DND-41 (cell line): Measurements from ENCODE around the gene PCK1.

Experiments
- ATAC-seq: fragments of 200-7000 bp; cut with Tn5 transposase; 3 replicates; pipeline ENCODE4 v1.9.1; 2021; ENCODE audit warnings: low read depth; ENCODE audit not compliant: insufficient read depth
- DNase-seq: peaks from one replicate; pipeline ENCODE4 v3.0.0-alpha.2; 2020
- H2AFZ ChIP-seq: 2 replicates; pipeline ENCODE4 v1.6.0; 2012; ENCODE audit warnings: low read depth, low read length
- H3K27ac ChIP-seq: 2 replicates; pipeline ENCODE4 v1.5.1; 2012; ENCODE audit warnings: low read length, inconsistent platforms
- H3K27me3 ChIP-seq: fragments of 200-600 bp; sonication (generic); 2 replicates; pipeline ENCODE4 v1.6.0; 2012; ENCODE audit warnings: low read length, mild to moderate bottlenecking, inconsistent platforms; ENCODE audit not compliant: insufficient read depth, poor library complexity
- H3K36me3 ChIP-seq: 2 replicates; pipeline ENCODE4 v1.5.1; 2012; ENCODE audit warnings: low read length, inconsistent platforms; ENCODE audit not compliant: insufficient read depth
- H3K4me1 ChIP-seq: 2 replicates; pipeline ENCODE4 v1.5.1; 2012; ENCODE audit warnings: mild to moderate bottlenecking, low read length; ENCODE audit not compliant: insufficient read depth
- H3K4me2 ChIP-seq: 2 replicates; pipeline ENCODE4 v1.6.0; 2012; ENCODE audit warnings: mild to moderate bottlenecking, moderate library complexity, low read length, inconsistent platforms; ENCODE audit not compliant: insufficient read depth
- H3K4me3 ChIP-seq, 2 experiments: fragments of 200-600 bp in 1 of 2; shearing (Covaris generic) in 1 of 2; 2 replicates each; pipeline ENCODE4 v1.5.1; 2012 to 2016; ENCODE audit warnings: inconsistent platforms in 2 of 2, low read length in 2 of 2, mild to moderate bottlenecking in 2 of 2, low read depth in 1 of 2, moderate library complexity in 1 of 2
- H3K79me2 ChIP-seq: 2 replicates; pipeline ENCODE4 v1.6.0; 2012; ENCODE audit warnings: low read length, inconsistent platforms; ENCODE audit not compliant: insufficient read depth
- H3K9ac ChIP-seq: 2 replicates; pipeline ENCODE4 v1.6.0; 2012; ENCODE audit warnings: low read depth, mild to moderate bottlenecking, inconsistent platforms, low read length, moderate library complexity
- H3K9me3 ChIP-seq: 2 replicates; pipeline ENCODE4 v1.5.1; 2012; ENCODE audit warnings: low read length, moderate library complexity, mild to moderate bottlenecking, inconsistent platforms; ENCODE audit not compliant: insufficient read depth, severe bottlenecking
- H4K20me1 ChIP-seq: 2 replicates; pipeline ENCODE4 v1.6.0; 2012; ENCODE audit warnings: low read length; ENCODE audit not compliant: insufficient read depth
- CTCF ChIP-seq: IDR thresholded peaks from 2 replicates; pipeline ENCODE4 v1.5.1; 2012; ENCODE audit warnings: borderline replicate concordance, low read length, moderate library complexity, mild to moderate bottlenecking; ENCODE audit not compliant: poor library complexity, severe bottlenecking; ENCODE audit errors: extremely low read depth
- EZH2 ChIP-seq: IDR thresholded peaks from 3 replicates; pipeline ENCODE4 v1.6.1; 2012; ENCODE audit warnings: borderline replicate concordance, low read depth, mild to moderate bottlenecking, moderate library complexity, low read length, inconsistent platforms; ENCODE audit not compliant: severe bottlenecking

Gene PCK1

GRCh38 chr20:57564180-57564802, 3.4 kb downstream of the PCK1 start:
- no peaks in the 10 kb centered on the region for H3K36me3 ChIP-seq
- no peak overlapping the region for H3K4me3 ChIP-seq
- no peak overlapping the region for H3K9ac ChIP-seq
- no peaks in the 10 kb centered on the region for H3K4me1 ChIP-seq
- H3K27me3 ChIP-seq, result peaks cover 24% of the 10 kb centered on the region
- TF ChIP-seq EZH2, result no peak
- TF ChIP-seq CTCF, result no peak
- ATAC-seq (no peak), DNase-seq (no peak)
- H3K27ac ChIP-seq, result no peak overlapping the region
- no peaks in the 10 kb centered on the region for H3K9me3 ChIP-seq
- no peaks in the 10 kb centered on the region for H3K79me2 ChIP-seq
- H2AFZ ChIP-seq, result no peak overlapping the region
- H3K4me2 ChIP-seq, result no peak overlapping the region
- H4K20me1 ChIP-seq, result 0 out of 2 replicates have a peak, but pooled peaks cover 4% of the 10 kb centered on the region

GRCh38 chr20:57564951-57565642, 4.2 kb downstream of the PCK1 start:
- DNase-seq, result no peak
- H3K27me3 ChIP-seq, result peaks cover 24% of the 10 kb centered on the region
- 0 out of 2 replicates have a peak, but pooled peaks cover 4% of the 10 kb centered on the region for H4K20me1 ChIP-seq
- no peaks in the 10 kb centered on the region for H3K4me1 ChIP-seq
- H3K4me3 ChIP-seq, result no peak overlapping the region
- H3K9ac ChIP-seq, result no peak overlapping the region
- no peak overlapping the region for H3K4me2 ChIP-seq
- no peaks in the 10 kb centered on the region for H3K9me3 ChIP-seq
- no peak overlapping the region for H2AFZ ChIP-seq
- no peaks in the 10 kb centered on the region for H3K36me3 ChIP-seq
- TF ChIP-seq EZH2, result no peak
- no peak for TF ChIP-seq CTCF
- no peak overlapping the region for H3K27ac ChIP-seq
- no peak for ATAC-seq
- no peaks in the 10 kb centered on the region for H3K79me2 ChIP-seq

GRCh38 chr20:57566399-57566798, 5.5 kb downstream of the PCK1 start:
- Histone ChIP-seq H3K79me2 (no peaks in the 10 kb centered on the region), H3K9ac (no peak overlapping the region), H3K9me3 (no peaks in the 10 kb centered on the region), H3K4me2 (no peak overlapping the region), H3K27ac (no peak overlapping the region), H3K4me1 (no peaks in the 10 kb centered on the region), H3K36me3 (no peaks in the 10 kb centered on the region), H2AFZ (no peak overlapping the region), H3K27me3 (peaks cover 23% of the 10 kb centered on the region), H3K4me3 (no peak overlapping the region), H4K20me1 (0 out of 2 replicates have a peak, but pooled peaks cover 4% of the 10 kb centered on the region)
- TF ChIP-seq CTCF, result no peak
- TF ChIP-seq EZH2, result no peak
- ATAC-seq (no peak), DNase-seq (no peak)
